CD1c-positive myeloid dendritic cell (primary cell): ENCODE data around the gene TALDO1.

Experiments
- DNase-seq: peaks from one replicate; pipeline ENCODE4 v3.0.0-alpha.2; 2016; ENCODE audit errors: extremely low spot score

TALDO1 gene

GRCh38 chr11:747158-748006 lies at the start of gene TALDO1:
TALDO1 (plus strand) TSS chr11:747464; CDS start chr11:747482, 18 bp downstream.
- peak; percentile 94 for DNase-seq

- DNase-seq = peak; percentile 32
Measured at GRCh38 chr11:697811-698311, 49.4 kb upstream of the TALDO1 start.

- DNase-seq = no peak
Measured at GRCh38 chr11:698493-699115, 48.7 kb upstream of the TALDO1 start.

- DNase-seq = no peak
Measured at GRCh38 chr11:699116-699508, 48.2 kb upstream of the TALDO1 start.

GRCh38 chr11:699753-700152 lies 47.5 kb upstream of the TALDO1 start:
- DNase-seq = no peak

- no peak for DNase-seq
Measured at GRCh38 chr11:701741-702461, 45.4 kb upstream of the TALDO1 start.

- peak; percentile 55 for DNase-seq
Measured at GRCh38 chr11:702462-703461, 44.5 kb upstream of the TALDO1 start.

GRCh38 chr11:703506-703905 lies 43.8 kb upstream of the TALDO1 start:
- no peak for DNase-seq

- DNase-seq = no peak
Measured at GRCh38 chr11:704228-704674, 43.0 kb upstream of the TALDO1 start.

- no peak for DNase-seq
Measured at GRCh38 chr11:704781-705645, 42.3 kb upstream of the TALDO1 start.

GRCh38 chr11:705646-706438 lies 41.4 kb upstream of the TALDO1 start, which contains the start of gene EPS8L2:
EPS8L2 (plus strand) TSS chr11:706231; CDS start chr11:709408, 3,177 bp downstream.
- DNase-seq = no peak

GRCh38 chr11:706439-706956 lies 40.8 kb upstream of the TALDO1 start:
- DNase-seq = peak; percentile 27

- DNase-seq = no peak
Measured at GRCh38 chr11:706957-707816, 40.1 kb upstream of the TALDO1 start.

GRCh38 chr11:707817-708420 lies 39.3 kb upstream of the TALDO1 start:
- no peak for DNase-seq

- DNase-seq = no peak
Measured at GRCh38 chr11:708511-708910, 38.8 kb upstream of the TALDO1 start.

- DNase-seq = no peak
Measured at GRCh38 chr11:709109-709997, 37.9 kb upstream of the TALDO1 start.
